Measurements from ENCODE around the gene NUDT8. TPM values are rescaled to one million over a fixed set of nuclear protein-coding genes. Genes with fewer than 3 reads are reported as not detected.

NUDT8 gene
- total and polyA plus RNA-seq, 2 of the 8 experiments (the other 6 are each of a cell fraction or from before 2014, with no cell fraction given) = 7.2 to 8.3 TPM

GRCh38 chr11:67626970-67627369, 2.8 kb downstream of the NUDT8 start (continued):
- no peak for TF ChIP-seq NANOG (IDR thresholded peaks at IDR 0.05; ENCODE audit: insufficient read depth, low read depth, low read length, poor library complexity, severe bottlenecking)
- TF ChIP-seq GABPA (IDR thresholded peaks at IDR 0.05; ENCODE audit: borderline replicate concordance, insufficient read depth, low read length) = no peak
- peak; percentile 54; the same call in 1 of the 2 replicates for TF ChIP-seq USF2 (IDR thresholded peaks at IDR 0.05; ENCODE audit: low read length)
- TF ChIP-seq SIN3A (conservative IDR thresholded peaks at IDR 0.05 in 1 of 2, IDR thresholded peaks at IDR 0.05 in 1 of 2; ENCODE audit: low read depth in 1 of 2, low read length in 2 of 2) = no peak
- no peak for TF ChIP-seq NRF1 (IDR thresholded peaks at IDR 0.05; ENCODE audit: low read depth, low read length)
- TF ChIP-seq POU5F1 (IDR thresholded peaks at IDR 0.05; ENCODE audit: low read depth, low read length) = no peak
- TF ChIP-seq SP2 (IDR thresholded peaks at IDR 0.05; ENCODE audit: low read length) = no peak
